ENCODE data around the gene HOXA7.

The HOXA7 gene

GRCh38 chr7:27162561-27163287, 6.2 kb upstream of the HOXA7 start:
- no peak overlapping the region for H3K4me3 ChIP-seq (ENCODE audit: low read depth, low read length)
- TF ChIP-seq, protein P1, sequence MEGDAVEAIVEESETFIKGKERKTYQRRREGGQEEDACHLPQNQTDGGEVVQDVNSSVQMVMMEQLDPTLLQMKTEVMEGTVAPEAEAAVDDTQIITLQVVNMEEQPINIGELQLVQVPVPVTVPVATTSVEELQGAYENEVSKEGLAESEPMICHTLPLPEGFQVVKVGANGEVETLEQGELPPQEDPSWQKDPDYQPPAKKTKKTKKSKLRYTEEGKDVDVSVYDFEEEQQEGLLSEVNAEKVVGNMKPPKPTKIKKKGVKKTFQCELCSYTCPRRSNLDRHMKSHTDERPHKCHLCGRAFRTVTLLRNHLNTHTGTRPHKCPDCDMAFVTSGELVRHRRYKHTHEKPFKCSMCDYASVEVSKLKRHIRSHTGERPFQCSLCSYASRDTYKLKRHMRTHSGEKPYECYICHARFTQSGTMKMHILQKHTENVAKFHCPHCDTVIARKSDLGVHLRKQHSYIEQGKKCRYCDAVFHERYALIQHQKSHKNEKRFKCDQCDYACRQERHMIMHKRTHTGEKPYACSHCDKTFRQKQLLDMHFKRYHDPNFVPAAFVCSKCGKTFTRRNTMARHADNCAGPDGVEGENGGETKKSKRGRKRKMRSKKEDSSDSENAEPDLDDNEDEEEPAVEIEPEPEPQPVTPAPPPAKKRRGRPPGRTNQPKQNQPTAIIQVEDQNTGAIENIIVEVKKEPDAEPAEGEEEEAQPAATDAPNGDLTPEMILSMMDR (conservative IDR thresholded peaks at IDR 0.05; ENCODE audit: low read depth, low read length): no peak
- no peak for DNase-seq (ENCODE audit: low read depth)

- DNase-seq (ENCODE audit: low read depth): no peak
- TF ChIP-seq, protein P1 (conservative IDR thresholded peaks at IDR 0.05; ENCODE audit: low read depth, low read length): no peak
- H3K4me3 ChIP-seq (ENCODE audit: low read depth, low read length): no peak overlapping the region
Observed at GRCh38 chr7:27161721-27162560, 5.5 kb upstream of the HOXA7 start.

GRCh38 chr7:27161214-27161720, 4.8 kb upstream of the HOXA7 start:
- peak overlapping the region; percentile 26 for H3K4me3 ChIP-seq (ENCODE audit: low read depth, low read length)
- TF ChIP-seq, protein P1 (conservative IDR thresholded peaks at IDR 0.05; ENCODE audit: low read depth, low read length): no peak
- DNase-seq (ENCODE audit: low read depth): no peak

- DNase-seq (ENCODE audit: low read depth): peak; percentile 80
- TF ChIP-seq, protein P1 (conservative IDR thresholded peaks at IDR 0.05; ENCODE audit: low read depth, low read length): peak; percentile 96
- H3K4me3 ChIP-seq (ENCODE audit: low read depth, low read length): peak overlapping the region; percentile 39
Observed at GRCh38 chr7:27160546-27161213, 4.2 kb upstream of the HOXA7 start.

DNA sequence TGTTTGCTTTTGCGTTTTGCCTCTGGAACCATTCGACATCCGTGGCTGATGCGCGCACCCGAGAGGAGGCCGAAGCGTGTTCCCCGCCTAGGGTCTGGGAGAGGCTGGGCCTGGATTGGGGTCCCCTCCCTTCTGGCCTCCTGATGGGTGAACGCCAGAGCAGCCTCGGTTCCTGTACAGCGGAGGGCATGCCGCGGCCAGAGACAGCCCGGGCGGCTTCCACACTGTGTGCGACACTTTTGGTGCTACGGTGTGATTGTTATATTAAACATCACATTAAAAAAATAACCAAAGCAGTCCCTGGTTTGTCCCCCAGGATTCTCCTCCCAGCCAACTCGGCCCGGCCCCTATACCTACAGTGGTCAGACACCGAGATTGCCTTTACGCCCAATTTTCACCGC, 3.7 kb upstream of the HOXA7 start:
- H3K4me3 ChIP-seq (ENCODE audit: low read depth, low read length): no peak overlapping the region
- TF ChIP-seq, protein P1 (conservative IDR thresholded peaks at IDR 0.05; ENCODE audit: low read depth, low read length): no peak
- no peak for DNase-seq (ENCODE audit: low read depth)

DNA sequence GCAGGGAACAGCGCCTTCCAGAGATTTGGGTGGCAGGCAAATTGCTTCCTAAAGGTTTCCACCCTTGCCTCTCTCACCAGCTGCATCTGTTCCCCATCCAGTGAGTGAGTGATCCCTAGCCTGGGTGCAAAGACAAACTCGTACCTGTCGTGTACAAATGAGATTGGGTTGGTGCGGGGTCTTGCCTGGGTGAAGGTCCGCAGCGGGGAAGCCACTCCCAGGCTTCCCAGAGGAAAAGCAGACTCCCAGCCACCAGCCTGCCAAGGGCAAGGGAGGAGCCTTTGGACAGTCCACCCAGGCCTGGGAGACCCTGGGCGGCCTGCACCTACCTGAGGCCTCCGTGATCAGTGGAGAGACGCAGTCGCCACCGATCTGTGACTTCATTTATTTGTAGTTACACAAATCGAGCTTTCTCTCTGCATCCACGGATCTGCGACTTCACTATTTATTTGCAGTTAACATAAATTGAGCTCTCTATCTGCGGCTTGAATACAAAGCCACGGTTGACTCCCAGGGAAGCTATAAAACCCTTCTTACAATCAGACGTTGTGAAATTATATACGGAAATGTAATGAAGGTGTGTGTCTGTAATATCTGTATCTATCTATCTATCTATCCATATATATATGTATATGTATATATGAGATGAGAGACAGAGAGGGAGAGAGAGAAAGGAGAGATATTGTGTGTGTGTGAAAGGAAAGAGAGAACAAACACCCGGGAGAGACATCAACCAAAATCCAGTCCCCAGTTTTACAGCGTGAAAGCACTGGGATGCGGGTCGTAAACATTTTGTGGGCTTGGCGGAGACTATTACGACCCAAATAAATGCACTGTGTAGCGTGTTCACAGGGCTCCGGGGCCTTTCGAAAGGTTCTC, 3.0 kb upstream of the HOXA7 start:
- DNase-seq (ENCODE audit: low read depth): no peak
- no peak overlapping the region for H3K4me3 ChIP-seq (ENCODE audit: low read depth, low read length)
- TF ChIP-seq, protein P1 (conservative IDR thresholded peaks at IDR 0.05; ENCODE audit: low read depth, low read length): no peak

All from choroid plexus epithelial cell (primary cell).